Calu3 (cell line): ENCODE results near the gene NUP210. TPM values are rescaled to one million over a fixed set of nuclear protein-coding genes. Genes with fewer than 3 reads are reported as not detected.

Experiments used
- BruUV-seq: library from RNA; stranded (reverse); fragments of 400-500 nt; replicated peaks from 2 replicates; lab custom pipeline; 2021; lab: Mats Ljungman, UMichigan
- CTCF ChIA-PET: fragments of 300-600 bp; sonication (Branson Sonifier 250); formaldehyde crosslinking; loops from one replicate; lab custom pipeline; 2022; ENCODE audit warnings: antibody characterized with exemption; lab: Charles Lee
- DNase-seq: peaks from one replicate; pipeline ENCODE4 v3.0.0; 2022
- H3K27ac Mint-ChIP-seq: one replicate; pipeline ENCODE4 v1.8.0; 2022; ENCODE audit warnings: mixed read lengths; ENCODE audit not compliant: unreplicated experiment
- H3K27me3 Mint-ChIP-seq: one replicate; pipeline ENCODE4 v1.8.0; 2022; ENCODE audit warnings: mixed read lengths; ENCODE audit not compliant: unreplicated experiment
- H3K36me3 Mint-ChIP-seq: one replicate; pipeline ENCODE4 v1.8.0; 2022; ENCODE audit warnings: mild to moderate bottlenecking, moderate library complexity, mixed read lengths; ENCODE audit not compliant: insufficient read depth, unreplicated experiment
- H3K4me1 Mint-ChIP-seq: one replicate; pipeline ENCODE4 v1.8.0; 2022; ENCODE audit warnings: mild to moderate bottlenecking, low read depth, mixed read lengths; ENCODE audit not compliant: unreplicated experiment
- H3K4me3 Mint-ChIP-seq: one replicate; pipeline ENCODE4 v1.8.0; 2022; ENCODE audit warnings: mild to moderate bottlenecking, low read depth, moderate library complexity, mixed read lengths; ENCODE audit not compliant: unreplicated experiment
- H3K9me3 Mint-ChIP-seq: one replicate; pipeline ENCODE4 v1.8.0; 2022; ENCODE audit warnings: low read depth, mixed read lengths; ENCODE audit not compliant: unreplicated experiment
- intact Hi-C: fragments of 100-400 bp; cut with micrococcal nuclease; formaldehyde crosslinking; loops from one replicate; pipeline ENCODE4 v1.10.0; 2022; ENCODE audit not compliant: unreplicated experiment
- total RNA-seq: library from RNA; stranded (reverse); gene quantifications from 2 replicates; pipeline ENCODE4 v1.2.3, GENCODE V29; 2022
- TF ChIP-seq, protein P1 (sequence below): fragments of 200-600 bp; IDR thresholded peaks from one replicate; pipeline ENCODE4 v1.8.0; 2022; ENCODE audit warnings: antibody characterized with exemption; ENCODE audit not compliant: unreplicated experiment

Gene NUP210
- total RNA-seq, 1 experiment from 2014 or later, result 76.9 TPM

DNA sequence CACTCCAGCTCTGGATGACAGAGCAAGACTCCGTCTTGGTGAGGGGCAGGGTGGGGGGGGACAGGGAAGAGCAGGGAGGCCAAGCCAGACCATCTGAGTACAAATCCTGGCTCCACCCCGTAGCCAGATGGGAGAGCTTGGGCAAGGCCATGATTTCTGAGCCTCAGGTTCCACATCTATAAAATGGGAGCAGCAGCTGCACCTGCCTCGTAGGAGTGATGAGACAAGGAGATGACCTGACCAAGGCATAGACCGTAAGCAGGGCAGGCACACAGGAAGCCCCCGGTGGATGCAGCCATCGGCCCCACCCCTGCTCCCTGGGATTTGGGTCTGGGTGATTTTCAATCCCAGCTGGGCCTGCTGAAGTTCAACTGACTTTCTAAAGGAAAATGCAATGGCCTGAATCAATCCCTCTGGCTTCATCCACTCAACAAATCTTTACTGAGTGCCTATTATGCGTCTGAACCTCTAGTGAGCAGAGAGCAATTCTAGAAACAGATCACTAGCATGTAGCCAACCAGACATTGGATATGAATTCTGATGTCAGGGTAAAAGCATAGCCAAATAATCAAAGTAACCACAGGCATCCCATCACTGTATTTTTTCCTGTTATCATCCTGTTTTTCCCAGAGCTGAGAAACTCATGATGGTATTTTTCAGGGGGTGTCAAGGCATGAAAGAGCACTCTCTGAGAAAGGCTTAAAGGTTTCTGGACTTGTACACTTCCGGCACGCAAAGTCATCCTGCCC is 141.2 kb downstream of the NUP210 start:
- CTCF ChIA-PET, result interaction anchor here (1.3 kb wide), 1 partner anchor 187 kb away, joined by 5 read pairs; no protein-coding TSS in a partner anchor
- peaks cover 66% of the 10 kb centered on the region for H3K27me3 Mint-ChIP-seq
- TF ChIP-seq, protein P1, sequence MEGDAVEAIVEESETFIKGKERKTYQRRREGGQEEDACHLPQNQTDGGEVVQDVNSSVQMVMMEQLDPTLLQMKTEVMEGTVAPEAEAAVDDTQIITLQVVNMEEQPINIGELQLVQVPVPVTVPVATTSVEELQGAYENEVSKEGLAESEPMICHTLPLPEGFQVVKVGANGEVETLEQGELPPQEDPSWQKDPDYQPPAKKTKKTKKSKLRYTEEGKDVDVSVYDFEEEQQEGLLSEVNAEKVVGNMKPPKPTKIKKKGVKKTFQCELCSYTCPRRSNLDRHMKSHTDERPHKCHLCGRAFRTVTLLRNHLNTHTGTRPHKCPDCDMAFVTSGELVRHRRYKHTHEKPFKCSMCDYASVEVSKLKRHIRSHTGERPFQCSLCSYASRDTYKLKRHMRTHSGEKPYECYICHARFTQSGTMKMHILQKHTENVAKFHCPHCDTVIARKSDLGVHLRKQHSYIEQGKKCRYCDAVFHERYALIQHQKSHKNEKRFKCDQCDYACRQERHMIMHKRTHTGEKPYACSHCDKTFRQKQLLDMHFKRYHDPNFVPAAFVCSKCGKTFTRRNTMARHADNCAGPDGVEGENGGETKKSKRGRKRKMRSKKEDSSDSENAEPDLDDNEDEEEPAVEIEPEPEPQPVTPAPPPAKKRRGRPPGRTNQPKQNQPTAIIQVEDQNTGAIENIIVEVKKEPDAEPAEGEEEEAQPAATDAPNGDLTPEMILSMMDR, result no peak

DNA sequence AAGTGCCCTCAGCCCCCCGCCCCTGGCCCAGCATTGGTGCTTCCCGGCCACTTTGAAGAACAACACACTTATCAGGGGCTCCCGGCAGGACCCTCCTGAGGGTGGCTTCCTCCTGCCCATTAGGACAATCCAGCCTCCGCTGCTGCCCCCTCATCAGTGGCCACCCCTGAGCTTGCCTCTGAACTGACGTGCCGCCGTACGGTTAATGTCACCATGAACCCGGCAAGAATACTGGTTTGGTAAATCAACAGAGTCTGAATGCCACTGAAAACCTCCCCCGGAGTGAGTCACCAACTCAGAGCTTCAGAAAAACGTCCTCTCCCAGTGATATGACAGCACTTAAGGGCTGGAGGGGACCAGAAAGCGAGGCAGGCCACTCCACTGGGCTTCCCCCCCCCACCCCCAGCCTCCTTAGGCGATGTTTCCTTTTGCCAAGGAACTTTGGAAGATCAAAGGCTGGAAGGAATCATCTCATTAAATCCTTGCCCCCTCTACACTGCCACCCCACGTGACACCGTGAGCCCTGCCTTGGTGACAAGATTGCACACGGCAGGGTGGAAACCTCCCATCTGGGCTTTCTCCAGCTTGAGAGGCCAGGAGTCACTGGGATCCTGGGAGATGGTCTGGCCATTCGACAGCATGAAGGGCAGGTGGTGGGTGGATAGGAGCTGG is 142.1 kb downstream of the NUP210 start:
- no peaks in the 10 kb centered on the region for H3K4me1 Mint-ChIP-seq
- H3K4me3 Mint-ChIP-seq, result no peak overlapping the region
- TF ChIP-seq, protein P1, result no peak
- no TSS peak for BruUV-seq
- CTCF ChIA-PET, result interaction anchor here (1.3 kb wide), 1 partner anchor 186 kb away, joined by 5 read pairs; no protein-coding TSS in a partner anchor
- no peaks in the 10 kb centered on the region for H3K9me3 Mint-ChIP-seq
- H3K36me3 Mint-ChIP-seq, result peaks cover 6% of the 10 kb centered on the region
- no peak overlapping the region for H3K27ac Mint-ChIP-seq
- intact Hi-C loops, result no loop called here
- H3K27me3 Mint-ChIP-seq, result peaks cover 71% of the 10 kb centered on the region
- DNase-seq, result no peak

More for the DNA sequence above, 141.2 kb downstream of the NUP210 start:
- H3K36me3 Mint-ChIP-seq, result peaks cover 8% of the 10 kb centered on the region
- no peak overlapping the region for H3K27ac Mint-ChIP-seq
- H3K9me3 Mint-ChIP-seq, result no peaks in the 10 kb centered on the region
- H3K4me1 Mint-ChIP-seq, result no peaks in the 10 kb centered on the region
- BruUV-seq, result no TSS peak
- intact Hi-C loops, result no loop called here
- no peak for DNase-seq
- no peak overlapping the region for H3K4me3 Mint-ChIP-seq

DNA sequence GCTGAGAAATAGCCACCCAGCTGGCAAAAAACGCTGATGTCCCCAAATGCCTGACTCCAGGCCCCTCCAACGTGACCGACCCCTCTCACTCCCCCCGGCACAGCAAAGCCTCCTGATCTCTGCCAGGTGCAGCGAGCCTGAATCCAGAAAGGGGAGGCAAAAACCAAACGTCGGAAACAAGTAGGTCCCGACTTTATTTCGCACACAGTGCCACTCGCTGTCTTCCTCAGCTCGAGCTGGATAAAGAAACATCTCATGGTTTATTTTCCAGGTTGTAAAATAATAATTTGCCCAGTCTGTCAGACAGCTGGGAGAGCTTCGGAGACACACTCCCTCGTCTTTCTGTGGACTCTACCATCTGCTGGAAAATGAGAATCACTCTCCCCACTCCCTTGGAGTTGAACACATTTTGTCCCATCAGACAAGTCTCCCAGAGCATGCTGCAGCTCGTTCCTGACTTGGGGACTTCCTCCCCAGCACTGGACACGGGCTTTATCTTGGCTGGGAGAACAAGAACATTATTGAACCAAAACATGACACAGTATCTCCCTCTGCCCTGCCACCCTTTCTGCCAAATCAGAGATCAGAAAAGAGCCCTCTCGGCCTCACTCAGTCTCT is 142.8 kb downstream of the NUP210 start:
- TF ChIP-seq, protein P1, result no peak
- Mint-ChIP-seq H3K36me3 (peaks cover 6% of the 10 kb centered on the region), H3K4me3 (no peak overlapping the region), H3K27me3 (peaks cover 78% of the 10 kb centered on the region), H3K9me3 (no peaks in the 10 kb centered on the region), H3K27ac (no peak overlapping the region), H3K4me1 (no peaks in the 10 kb centered on the region)
- no peak for DNase-seq
- CTCF ChIA-PET, result no interaction called here
- no TSS peak for BruUV-seq
- intact Hi-C loops, result no loop called here

DNA sequence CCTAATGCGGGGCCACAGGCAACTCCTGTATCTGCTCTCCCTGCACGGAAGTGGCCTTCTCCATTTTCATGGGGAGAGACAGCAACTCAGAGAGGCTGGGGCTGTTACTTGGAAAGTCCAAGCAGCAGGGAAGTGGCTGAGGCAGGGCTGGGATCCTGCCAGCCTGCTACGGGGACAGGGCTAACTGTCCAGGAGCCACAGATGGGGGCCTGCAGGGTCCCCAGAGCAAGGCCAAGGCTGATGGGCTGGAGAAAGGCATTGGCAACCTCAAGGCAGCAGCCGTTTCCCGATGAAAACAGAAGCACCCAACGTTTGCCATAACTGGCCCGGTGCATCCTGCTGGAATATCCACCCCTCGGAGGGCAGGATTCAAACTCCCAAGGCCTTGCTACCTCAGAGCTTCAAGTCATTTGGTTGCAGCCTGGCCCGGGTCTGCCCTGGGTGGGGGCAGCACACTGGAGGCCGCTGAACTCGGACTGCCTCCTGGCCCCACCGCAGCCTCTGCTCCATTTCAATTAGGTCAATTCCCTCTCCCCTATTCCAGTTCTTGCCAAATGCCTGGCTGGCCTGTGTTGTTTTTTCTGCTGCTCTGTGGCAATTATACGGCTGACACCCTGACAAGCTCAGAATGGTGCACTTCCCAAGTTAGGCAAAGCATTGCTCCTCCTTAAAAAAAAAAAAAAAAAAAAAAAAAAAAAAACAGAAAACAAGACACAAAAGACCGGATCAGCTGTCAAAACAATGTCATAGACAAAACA is 143.5 kb downstream of the NUP210 start:
- intact Hi-C loops, result no loop called here
- BruUV-seq, result no TSS peak
- CTCF ChIA-PET, result no interaction called here
- Mint-ChIP-seq H3K9me3 (no peaks in the 10 kb centered on the region), H3K27ac (no peak overlapping the region), H3K27me3 (peaks cover 78% of the 10 kb centered on the region), H3K36me3 (peaks cover 3% of the 10 kb centered on the region), H3K4me1 (no peaks in the 10 kb centered on the region), H3K4me3 (no peak overlapping the region)
- DNase-seq, result no peak
- TF ChIP-seq, protein P1, result no peak
